SK-N-SH (cell line): Measurements from ENCODE around the gene LRCH2. TPM values are rescaled to one million over a fixed set of nuclear protein-coding genes. Genes with fewer than 3 reads are reported as not detected.

Experiments
- CTCF ChIA-PET: fragments of 300-600, 350-600 bp; formaldehyde crosslinking; extraction: SDS; loops from one replicate; lab custom pipeline; 2021; lab: Yijun Ruan, JAX
- POLR2A ChIA-PET: fragments of 350-600 bp; sonication (Branson Sonifier 250); formaldehyde crosslinking; extraction: SDS; loops from one replicate; lab custom pipeline; 2020; ENCODE audit warnings: antibody characterized with exemption, inconsistent platforms; lab: Yijun Ruan, JAX
- DNase-seq: peaks from one replicate; pipeline ENCODE4 v3.0.0; 2012
- H2AFZ ChIP-seq: fragments of 200-600 bp; sonication (generic); 2 replicates; pipeline ENCODE4 v1.8.1; 2016; ENCODE audit warnings: antibody characterized with exemption, mild to moderate bottlenecking, low read depth
- H3F3A ChIP-seq: fragments of 200-600 bp; sonication (generic); replicated peaks from 2 replicates; pipeline ENCODE3; 2016; ENCODE audit warnings: antibody characterized with exemption, mild to moderate bottlenecking; ENCODE audit not compliant: insufficient read depth
- H3K27ac ChIP-seq, 2 experiments: fragments of 200-500 bp in 1 of 2; fragments of 200-600 bp in 1 of 2; sonication (Bioruptor generic) in 1 of 2; sonication (generic), shearing (Covaris generic) in 1 of 2; 2 replicates each; pipeline versions ENCODE4 v1.5.1 to v1.6.1; 2014 to 2016; ENCODE audit warnings: low read depth in 2 of 2, inconsistent platforms in 1 of 2, low read length in 1 of 2, mild to moderate bottlenecking in 1 of 2, mixed read lengths in 1 of 2
- H3K27me3 ChIP-seq: fragments of 200-600 bp; sonication (generic), shearing (Covaris generic); 2 replicates; pipeline ENCODE4 v1.6.1; 2016; ENCODE audit warnings: mixed run types; ENCODE audit not compliant: insufficient read depth
- H3K36me3 ChIP-seq, 2 experiments: fragments of 200-500 bp in 1 of 2; fragments of 200-600 bp in 1 of 2; sonication (Bioruptor generic) in 1 of 2; sonication (generic) in 1 of 2; replicated peaks in 1 of 2; 2 replicates each; pipeline versions ENCODE3 to v1.5.1; 2014 to 2016; ENCODE audit warnings: low read length in 1 of 2, mild to moderate bottlenecking in 1 of 2; ENCODE audit not compliant: insufficient read depth in 2 of 2, control insufficient read depth in 1 of 2
- H3K4me1 ChIP-seq, 2 experiments: fragments of 200-500 bp in 1 of 2; fragments of 200-600 bp in 1 of 2; sonication (Bioruptor generic) in 1 of 2; sonication (generic), shearing (Covaris generic) in 1 of 2; 2 replicates each; pipeline versions ENCODE4 v1.5.1 to v1.6.1; 2014 to 2016; ENCODE audit warnings: low read depth in 1 of 2, low read length in 1 of 2, mixed run types in 1 of 2; ENCODE audit not compliant: insufficient read depth in 2 of 2, control insufficient read depth in 1 of 2
- H3K4me2 ChIP-seq: fragments of 200-600 bp; sonication (generic), shearing (Covaris generic); 2 replicates; pipeline ENCODE4 v1.6.1; 2017; ENCODE audit warnings: mixed run types
- H3K4me3 ChIP-seq, 2 experiments: fragments of 200-500 bp in 1 of 2; fragments of 200-600 bp in 1 of 2; sonication (Bioruptor generic) in 1 of 2; sonication (generic), shearing (Covaris generic) in 1 of 2; 2 replicates each; pipeline versions ENCODE4 v1.5.1 to v1.8.1; 2014 to 2016; ENCODE audit warnings: low read depth in 2 of 2, inconsistent platforms in 1 of 2, low read length in 1 of 2, mild to moderate bottlenecking in 1 of 2, mixed read lengths in 1 of 2, moderate library complexity in 1 of 2
- H3K79me2 ChIP-seq: fragments of 200-600 bp; sonication (generic); 2 replicates; pipeline ENCODE4 v1.8.1; 2017; ENCODE audit warnings: mild to moderate bottlenecking; ENCODE audit not compliant: insufficient read depth
- H3K9ac ChIP-seq: fragments of 200-600 bp; sonication (generic); 2 replicates; pipeline ENCODE4 v1.6.1; 2017; ENCODE audit warnings: mixed run types
- H3K9me2 ChIP-seq: fragments of 200-600 bp; sonication (generic); 2 replicates; pipeline ENCODE4 v1.6.1; 2017; ENCODE audit warnings: mixed run types
- H3K9me3 ChIP-seq: fragments of 200-600 bp; sonication (generic); 2 replicates; pipeline ENCODE4 v1.6.1; 2017; ENCODE audit warnings: mixed run types, mild to moderate bottlenecking, moderate library complexity
- H4K20me1 ChIP-seq: fragments of 200-600 bp; sonication (generic); 2 replicates; pipeline ENCODE4 v1.6.1; 2017; ENCODE audit warnings: mild to moderate bottlenecking, mixed run types; ENCODE audit not compliant: insufficient read depth
- CHD2 ChIP-seq: fragments of 150-350 bp; IDR thresholded peaks from 2 replicates; pipeline ENCODE4 v1.6.1; 2018; ENCODE audit warnings: low read length; ENCODE audit not compliant: partially characterized antibody
- CTCF ChIP-seq: fragments of 200-600 bp; sonication (generic); IDR thresholded peaks from 2 replicates; pipeline ENCODE4 v1.6.1; 2017; ENCODE audit warnings: antibody characterized with exemption, mild to moderate bottlenecking, moderate library complexity
- EP300 ChIP-seq, 2 experiments: IDR thresholded peaks; 2 replicates each; pipeline versions ENCODE4 v1.4.0 to v1.6.1; 2012; ENCODE audit warnings: borderline replicate concordance in 1 of 2, low read depth in 1 of 2, low read length in 1 of 2
- EZH2phosphoT487 ChIP-seq: fragments of 200-600 bp; sonication (generic); IDR thresholded peaks from 2 replicates; pipeline ENCODE4 v1.6.1; 2017; ENCODE audit warnings: low read depth, mixed run types, mild to moderate bottlenecking, antibody characterized with exemption, moderate library complexity, borderline replicate concordance
- GABPA ChIP-seq: IDR thresholded peaks from 2 replicates; pipeline ENCODE4 v1.4.0; 2012; ENCODE audit warnings: low read depth, mild to moderate bottlenecking
- GATA2 ChIP-seq: sonication (generic); formaldehyde crosslinking; IDR thresholded peaks from 2 replicates; pipeline ENCODE4 v1.5.0; 2020; ENCODE audit warnings: mild to moderate bottlenecking, missing genetic modification reagents
- JUND ChIP-seq: IDR thresholded peaks from 2 replicates; pipeline ENCODE4 v1.4.0; 2012
- MAX ChIP-seq: IDR thresholded peaks from 2 replicates; pipeline ENCODE4 v1.4.0; 2012; ENCODE audit warnings: low read depth
- MEF2A ChIP-seq: IDR thresholded peaks from 2 replicates; pipeline ENCODE4 v1.4.0; 2012; ENCODE audit warnings: low read depth, borderline replicate concordance
- MXI1 ChIP-seq: IDR thresholded peaks from 2 replicates; pipeline ENCODE4 v1.6.1; 2012; ENCODE audit warnings: mild to moderate bottlenecking, low read depth, low read length, improper control_type of control experiment
- NFIC ChIP-seq: IDR thresholded peaks from 2 replicates; pipeline ENCODE4 v1.4.0; 2012; ENCODE audit warnings: borderline replicate concordance
- NRF1 ChIP-seq: IDR thresholded peaks from 2 replicates; pipeline ENCODE4 v1.6.1; 2012; ENCODE audit warnings: low read depth, mild to moderate bottlenecking, low read length
- POLR2AphosphoS5 ChIP-seq: IDR thresholded peaks from 2 replicates; pipeline ENCODE4 v1.6.1; 2012; ENCODE audit warnings: low read depth, low read length
- RAD21 ChIP-seq: IDR thresholded peaks from 2 replicates; pipeline ENCODE4 v1.6.1; 2012; ENCODE audit warnings: mild to moderate bottlenecking, low read length
- RCOR1 ChIP-seq: fragments of 150-350 bp; IDR thresholded peaks from 2 replicates; pipeline ENCODE4 v1.6.1; 2017; ENCODE audit warnings: antibody characterized with exemption, low read length
- RFX5 ChIP-seq: IDR thresholded peaks from 2 replicates; pipeline ENCODE4 v1.6.1; 2012; ENCODE audit warnings: mild to moderate bottlenecking, improper control_type of control experiment, low read length
- SIN3A ChIP-seq: IDR thresholded peaks from 2 replicates; pipeline ENCODE4 v1.6.1; 2012; ENCODE audit warnings: low read depth, mild to moderate bottlenecking, low read length, moderate library complexity, borderline replicate concordance
- TAF1 ChIP-seq: IDR thresholded peaks from 2 replicates; pipeline ENCODE4 v1.6.1; 2012; ENCODE audit warnings: low read depth, mild to moderate bottlenecking, low read length, moderate library complexity, borderline replicate concordance
- TCF12 ChIP-seq: IDR thresholded peaks from 2 replicates; pipeline ENCODE4 v1.4.0; 2012
- TEAD4 ChIP-seq: IDR thresholded peaks from 2 replicates; pipeline ENCODE4 v1.4.0; 2012; ENCODE audit warnings: mild to moderate bottlenecking, borderline replicate concordance; ENCODE audit not compliant: insufficient read depth
- USF1 ChIP-seq: IDR thresholded peaks from 2 replicates; pipeline ENCODE4 v1.4.0; 2012; ENCODE audit warnings: low read depth, borderline replicate concordance
- WGBS: methylation state at CpG from one replicate; pipeline ENCODE4 v1.1.6; 2017; ENCODE audit warnings: low lambda C conversion rate; 5-methylcytosine and 5-hydroxymethylcytosine counted together
- polyA plus RNA-seq, 3 experiments: library from polyadenylated mRNA; depleted of rRNA; stranded (reverse); fragments of >200 nt; gene quantifications; 2 replicates each; pipeline ENCODE4 v1.2.3, GENCODE V29; 2012
- TF ChIP-seq, protein P1 (sequence below): fragments of 150-350 bp; IDR thresholded peaks from 2 replicates; pipeline ENCODE4 v1.6.1; 2016; ENCODE audit warnings: mild to moderate bottlenecking, low read depth, low read length

LRCH2 gene
- polyA plus RNA-seq, 1 of the 3 experiments (the other 2 are of a cell fraction), result 1.7 TPM

DNA sequence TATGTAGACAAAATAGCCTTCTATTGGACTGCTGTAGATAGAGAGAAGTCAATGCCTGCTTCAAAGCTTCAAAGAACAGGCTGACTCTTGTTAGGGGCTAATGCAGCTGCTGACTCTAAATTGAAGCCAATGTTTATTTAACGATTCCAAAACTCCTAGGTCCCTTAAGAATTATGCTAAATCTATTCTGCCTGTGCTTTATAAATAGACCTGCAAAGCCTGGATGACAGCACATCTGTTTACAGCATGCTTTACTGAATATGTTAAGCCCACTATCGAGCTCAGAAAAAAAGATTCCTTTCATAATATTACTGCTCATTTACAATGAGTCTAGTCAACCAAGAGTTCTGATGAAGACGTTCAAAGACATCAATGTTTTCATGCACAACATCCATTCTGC, 99.5 kb downstream of the LRCH2 start:
- no peaks in the 10 kb centered on the region for H3K79me2 ChIP-seq
- H2AFZ ChIP-seq, result no peak overlapping the region
- no peak overlapping the region for H3K9ac ChIP-seq
- POLR2A ChIA-PET, result interaction anchor here (0.6 kb wide), 1 partner anchor 416 kb away, joined by 3 read pairs; no protein-coding TSS in a partner anchor
- no peaks in the 10 kb centered on the region for H3K9me3 ChIP-seq
- peaks cover 0 to 2% of the 10 kb centered on the region in 2 experiments for H3K36me3 ChIP-seq
- no peak overlapping the region for H3K4me3 ChIP-seq
- H3K4me2 ChIP-seq, result no peak overlapping the region
- CTCF ChIA-PET, result no interaction called here
- no peak for TF ChIP-seq SIN3A
- no peak for TF ChIP-seq RFX5
- no peak for TF ChIP-seq MXI1
- TF ChIP-seq TAF1, result no peak
- no peak for TF ChIP-seq TEAD4
- TF ChIP-seq EP300 (IDR thresholded peaks at IDR 0.05; ENCODE audit: borderline replicate concordance in 1 of 2, low read depth in 1 of 2, low read length in 1 of 2), result no peak
- TF ChIP-seq POLR2AphosphoS5, result no peak
- TF ChIP-seq NRF1, result no peak
- no peak for TF ChIP-seq GABPA
- no peak for TF ChIP-seq NFIC
- TF ChIP-seq RAD21, result no peak
- H3K27ac ChIP-seq, result no peak overlapping the region
- no peaks in the 10 kb centered on the region for H3K9me2 ChIP-seq
- 44% methylated on average over 3 of the region's 3 CpGs for WGBS
- no peak for DNase-seq
- H3K4me1 ChIP-seq, result no peaks in the 10 kb centered on the region
- no peaks in the 10 kb centered on the region for H4K20me1 ChIP-seq
- H3F3A ChIP-seq, result no peaks in the 10 kb centered on the region
- H3K27me3 ChIP-seq, result no peaks in the 10 kb centered on the region

DNA sequence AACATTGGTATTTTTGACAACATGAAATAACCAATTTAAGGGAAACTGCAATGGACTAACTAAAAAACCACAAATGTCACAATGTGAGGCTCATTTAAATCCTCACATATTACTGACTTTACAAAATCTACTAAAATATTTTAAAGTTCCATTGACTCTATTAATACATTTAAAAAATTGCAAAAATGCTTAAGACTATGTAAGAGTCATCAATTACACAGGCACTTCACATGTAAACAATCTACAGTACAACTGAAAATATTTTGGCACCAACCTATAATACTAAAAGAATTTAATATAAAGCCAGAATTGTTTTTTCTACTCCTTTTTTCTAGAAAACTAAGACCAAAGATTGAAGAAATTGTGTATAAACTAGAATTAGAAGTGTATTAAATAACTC, 121.5 kb downstream of the LRCH2 start:
- no peak overlapping the region for H3K4me3 ChIP-seq
- H3K4me2 ChIP-seq, result no peak overlapping the region
- H3F3A ChIP-seq, result no peaks in the 10 kb centered on the region
- no peaks in the 10 kb centered on the region for H3K9me2 ChIP-seq
- no peaks in the 10 kb centered on the region for H3K79me2 ChIP-seq
- H2AFZ ChIP-seq, result no peak overlapping the region
- H3K4me1 ChIP-seq, result no peaks in the 10 kb centered on the region
- no peak overlapping the region for H3K27ac ChIP-seq
- ChIA-PET CTCF (no interaction called here), POLR2A (no interaction called here)
- H3K36me3 ChIP-seq, result peaks cover 2% of the 10 kb centered on the region in 2 experiments
- no peaks in the 10 kb centered on the region for H4K20me1 ChIP-seq
- H3K9ac ChIP-seq, result no peak overlapping the region
- H3K9me3 ChIP-seq, result no peaks in the 10 kb centered on the region
- no peak for DNase-seq
- TF ChIP-seq RAD21, result no peak
- no peak for TF ChIP-seq TCF12
- TF ChIP-seq CHD2, result no peak
- no peaks in the 10 kb centered on the region for H3K27me3 ChIP-seq

GRCh38 chrX:115098897-115099296, 135.0 kb downstream of the LRCH2 start:
- no peak overlapping the region for H3K9ac ChIP-seq
- DNase-seq, result no peak
- H2AFZ ChIP-seq, result no peak overlapping the region
- no peaks in the 10 kb centered on the region for H3K27me3 ChIP-seq
- no peak overlapping the region for H3K4me3 ChIP-seq
- H3K4me2 ChIP-seq, result no peak overlapping the region
- no peaks in the 10 kb centered on the region for H3K79me2 ChIP-seq
- WGBS, result 49% methylated on average over 3 of the region's 4 CpGs
- no peaks in the 10 kb centered on the region for H3K4me1 ChIP-seq
- POLR2A ChIA-PET, result no interaction called here
- H3K36me3 ChIP-seq, result no peaks in the 10 kb centered on the region
- no peaks in the 10 kb centered on the region for H4K20me1 ChIP-seq
- no peaks in the 10 kb centered on the region for H3K9me2 ChIP-seq
- no peaks in the 10 kb centered on the region for H3F3A ChIP-seq
- no peaks in the 10 kb centered on the region for H3K9me3 ChIP-seq
- CTCF ChIA-PET, result interaction anchor here (1.0 kb wide), 1 partner anchor 25 kb away, joined by 3 read pairs; no protein-coding TSS in a partner anchor
- no peak overlapping the region for H3K27ac ChIP-seq
- TF ChIP-seq EZH2phosphoT487 (no peak), RCOR1 (no peak), CTCF (no peak), USF1 (no peak), MXI1 (no peak), GATA2 (CRISPR knock-in tag) (no peak), GABPA (no peak), JUND (no peak), MAX (no peak), MEF2A (no peak)
- TF ChIP-seq, protein P1, sequence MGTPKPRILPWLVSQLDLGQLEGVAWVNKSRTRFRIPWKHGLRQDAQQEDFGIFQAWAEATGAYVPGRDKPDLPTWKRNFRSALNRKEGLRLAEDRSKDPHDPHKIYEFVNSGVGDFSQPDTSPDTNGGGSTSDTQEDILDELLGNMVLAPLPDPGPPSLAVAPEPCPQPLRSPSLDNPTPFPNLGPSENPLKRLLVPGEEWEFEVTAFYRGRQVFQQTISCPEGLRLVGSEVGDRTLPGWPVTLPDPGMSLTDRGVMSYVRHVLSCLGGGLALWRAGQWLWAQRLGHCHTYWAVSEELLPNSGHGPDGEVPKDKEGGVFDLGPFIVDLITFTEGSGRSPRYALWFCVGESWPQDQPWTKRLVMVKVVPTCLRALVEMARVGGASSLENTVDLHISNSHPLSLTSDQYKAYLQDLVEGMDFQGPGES, result no peak
